C4-2B (cell line): Measurements from ENCODE around the gene COX7A1.

Source experiments
- H3K27ac ChIP-seq: fragments of 450-650 bp; 2 replicates; pipeline ENCODE4 v1.5.1; 2017
- ZFX ChIP-seq: fragments of 450-650 bp; IDR thresholded peaks from 2 replicates; pipeline ENCODE4 v1.6.1; 2017
- TF ChIP-seq, protein P1 (sequence below): fragments of 450-650 bp; conservative IDR thresholded peaks from 2 replicates; pipeline ENCODE4 v1.5.1; 2017; ENCODE audit warnings: mild to moderate bottlenecking

COX7A1 gene

GRCh38 chr19:36114721-36115452 is 37.4 kb downstream of the COX7A1 start, which contains the start of gene POLR2I:
Gene POLR2I (minus strand): TSS chr19:36114875. CDS start chr19:36114856, 19 bp downstream.
- H3K27ac ChIP-seq = peak within 1 kb of the TSS; percentile 91
- TF ChIP-seq, protein P1, sequence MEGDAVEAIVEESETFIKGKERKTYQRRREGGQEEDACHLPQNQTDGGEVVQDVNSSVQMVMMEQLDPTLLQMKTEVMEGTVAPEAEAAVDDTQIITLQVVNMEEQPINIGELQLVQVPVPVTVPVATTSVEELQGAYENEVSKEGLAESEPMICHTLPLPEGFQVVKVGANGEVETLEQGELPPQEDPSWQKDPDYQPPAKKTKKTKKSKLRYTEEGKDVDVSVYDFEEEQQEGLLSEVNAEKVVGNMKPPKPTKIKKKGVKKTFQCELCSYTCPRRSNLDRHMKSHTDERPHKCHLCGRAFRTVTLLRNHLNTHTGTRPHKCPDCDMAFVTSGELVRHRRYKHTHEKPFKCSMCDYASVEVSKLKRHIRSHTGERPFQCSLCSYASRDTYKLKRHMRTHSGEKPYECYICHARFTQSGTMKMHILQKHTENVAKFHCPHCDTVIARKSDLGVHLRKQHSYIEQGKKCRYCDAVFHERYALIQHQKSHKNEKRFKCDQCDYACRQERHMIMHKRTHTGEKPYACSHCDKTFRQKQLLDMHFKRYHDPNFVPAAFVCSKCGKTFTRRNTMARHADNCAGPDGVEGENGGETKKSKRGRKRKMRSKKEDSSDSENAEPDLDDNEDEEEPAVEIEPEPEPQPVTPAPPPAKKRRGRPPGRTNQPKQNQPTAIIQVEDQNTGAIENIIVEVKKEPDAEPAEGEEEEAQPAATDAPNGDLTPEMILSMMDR = no peak
- TF ChIP-seq ZFX = no peak

GRCh38 chr19:36113894-36114720 is 38.1 kb downstream of the COX7A1 start:
- H3K27ac ChIP-seq = peak overlapping the region; percentile 91

DNA sequence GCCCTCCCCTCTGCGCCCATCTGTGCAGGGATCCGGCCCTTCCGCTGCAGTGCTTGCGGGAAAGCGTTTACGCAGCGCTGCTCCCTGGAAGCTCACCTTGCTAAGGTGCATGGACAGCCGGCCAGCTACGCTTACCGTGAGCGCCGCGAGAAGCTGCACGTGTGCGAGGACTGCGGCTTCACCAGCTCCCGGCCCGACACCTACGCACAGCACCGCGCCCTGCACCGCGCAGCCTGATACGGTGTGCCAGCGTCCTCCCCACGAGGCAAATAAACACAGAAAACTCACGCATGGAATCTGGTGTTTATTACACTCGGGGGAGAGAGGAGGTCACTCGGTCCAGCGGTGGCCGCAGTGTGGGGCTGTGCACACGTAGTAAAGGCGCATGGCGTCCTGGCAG is 38.8 kb downstream of the COX7A1 start:
- peak overlapping the region; percentile 91 for H3K27ac ChIP-seq
- TF ChIP-seq, protein P1 = no peak
- no peak for TF ChIP-seq ZFX

More at GRCh38 chr19:36113894-36114720, 38.1 kb downstream of the COX7A1 start:
- no peak for TF ChIP-seq ZFX
- TF ChIP-seq, protein P1 = no peak

DNA sequence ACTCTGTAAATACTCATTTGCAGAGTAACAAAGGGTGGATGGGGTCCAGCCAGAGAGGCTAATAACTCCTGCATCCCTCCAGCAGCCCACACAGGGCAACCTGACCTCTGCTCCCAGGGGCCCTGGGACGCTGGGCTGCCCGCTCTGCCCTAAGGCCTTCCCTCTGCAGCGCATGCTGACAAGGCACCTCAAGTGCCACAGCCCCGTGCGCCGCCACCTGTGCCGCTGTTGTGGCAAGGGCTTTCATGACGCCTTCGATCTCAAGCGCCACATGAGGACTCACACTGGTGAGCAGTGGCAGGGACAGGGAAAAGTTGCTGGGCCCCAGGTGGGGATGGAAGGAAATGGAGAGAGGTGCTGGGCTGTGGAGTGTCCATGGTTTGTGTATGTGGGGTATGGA is 39.6 kb downstream of the COX7A1 start:
- H3K27ac ChIP-seq = no peak overlapping the region
- no peak for TF ChIP-seq ZFX
- TF ChIP-seq, protein P1 = no peak

DNA sequence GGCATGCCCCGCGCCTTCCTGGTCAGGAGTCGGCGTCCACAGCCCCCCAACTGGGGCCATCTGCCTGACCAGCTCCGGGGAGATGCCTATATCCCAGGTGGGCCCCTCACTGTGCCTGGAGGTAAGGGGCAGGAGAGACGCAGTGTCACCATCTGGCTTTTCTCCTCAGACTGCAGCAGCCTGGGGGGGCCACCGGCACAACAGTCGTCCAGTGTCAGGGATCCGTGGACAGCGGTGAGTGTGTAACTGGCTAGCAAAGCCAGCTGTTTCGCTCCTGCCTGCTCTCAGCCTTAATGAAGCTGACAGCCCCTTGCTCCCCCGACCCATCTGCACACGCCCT is 41.1 kb downstream of the COX7A1 start:
- no peak overlapping the region for H3K27ac ChIP-seq
- TF ChIP-seq ZFX = no peak
- TF ChIP-seq, protein P1 = no peak

GRCh38 chr19:36110487-36111199 is 41.6 kb downstream of the COX7A1 start, which contains the start of gene OVOL3:
Gene OVOL3 (plus strand): TSS chr19:36111143. CDS start chr19:36111203, 60 bp downstream.
- H3K27ac ChIP-seq = no peak within 1 kb of the TSS
- TF ChIP-seq, protein P1 = no peak
- TF ChIP-seq ZFX = no peak
